H9 (cell line): Measurements from ENCODE around the gene PSMA6. TPM values are rescaled to one million over a fixed set of nuclear protein-coding genes. Genes with fewer than 3 reads are reported as not detected.

ENCODE experiments used
- DNase-seq: peaks from one replicate; pipeline ENCODE4 v3.0.0-alpha.2; 2017
- H2AFZ ChIP-seq: one replicate; pipeline ENCODE4 v1.6.1; 2013; ENCODE audit warnings: mild to moderate bottlenecking, low read length, control low read depth, moderate library complexity
- H2AK5ac ChIP-seq: 2 replicates; pipeline ENCODE4 v1.6.1; 2013; ENCODE audit warnings: low read length, control low read depth, mixed read lengths; ENCODE audit not compliant: insufficient read length
- H2BK120ac ChIP-seq: one replicate; pipeline ENCODE4 v1.6.1; 2013; ENCODE audit warnings: low read depth, mild to moderate bottlenecking, low read length, control low read depth, inconsistent platforms; ENCODE audit not compliant: poor library complexity, severe bottlenecking
- H2BK12ac ChIP-seq: 2 replicates; pipeline ENCODE4 v1.6.1; 2013; ENCODE audit warnings: low read length, control low read depth, mixed read lengths, low read depth; ENCODE audit not compliant: insufficient read length
- H2BK15ac ChIP-seq: 2 replicates; pipeline ENCODE4 v1.6.1; 2013; ENCODE audit warnings: low read depth, low read length, control low read depth
- H2BK20ac ChIP-seq: one replicate; pipeline ENCODE4 v1.6.1; 2013; ENCODE audit warnings: low read depth, mild to moderate bottlenecking, low read length, control low read depth, inconsistent platforms; ENCODE audit not compliant: poor library complexity, severe bottlenecking
- H2BK5ac ChIP-seq: 2 replicates; pipeline ENCODE4 v1.6.1; 2013; ENCODE audit warnings: low read length, control low read depth, mixed read lengths; ENCODE audit not compliant: insufficient read length
- H3K14ac ChIP-seq: 2 replicates; pipeline ENCODE4 v1.6.1; 2013; ENCODE audit warnings: low read length, control low read depth; ENCODE audit not compliant: insufficient read depth
- H3K18ac ChIP-seq: 2 replicates; pipeline ENCODE4 v1.6.1; 2013; ENCODE audit warnings: low read depth, mild to moderate bottlenecking, mixed read lengths, low read length, control low read depth; ENCODE audit not compliant: insufficient read length
- H3K23ac ChIP-seq: 2 replicates; pipeline ENCODE4 v1.6.1; 2013; ENCODE audit warnings: low read length, control low read depth, mixed read lengths, low read depth; ENCODE audit not compliant: insufficient read length
- H3K23me2 ChIP-seq: 2 replicates; pipeline ENCODE4 v1.6.1; 2013; ENCODE audit warnings: low read depth, mild to moderate bottlenecking, mixed read lengths, low read length, control low read depth; ENCODE audit not compliant: insufficient read length, poor library complexity, severe bottlenecking
- H3K27ac ChIP-seq: 2 replicates; pipeline ENCODE4 v1.5.1; 2013; ENCODE audit warnings: low read length, control low read depth, mixed read lengths, low read depth; ENCODE audit not compliant: insufficient read length
- H3K27me3 ChIP-seq: 2 replicates; pipeline ENCODE4 v1.6.1; 2013; ENCODE audit warnings: low read length, control low read depth, inconsistent platforms; ENCODE audit not compliant: insufficient read depth
- H3K4ac ChIP-seq: 2 replicates; pipeline ENCODE4 v1.6.1; 2013; ENCODE audit warnings: low read depth, mild to moderate bottlenecking, control low read depth, inconsistent platforms, low read length, moderate library complexity
- H3K4me1 ChIP-seq: 2 replicates; pipeline ENCODE4 v1.6.1; 2013; ENCODE audit warnings: low read length, control low read depth, inconsistent platforms; ENCODE audit not compliant: insufficient read depth
- H3K4me2 ChIP-seq: 2 replicates; pipeline ENCODE4 v1.6.1; 2013; ENCODE audit warnings: low read length, control low read depth, mixed read lengths; ENCODE audit not compliant: insufficient read length, insufficient read depth
- H3K56ac ChIP-seq: 2 replicates; pipeline ENCODE4 v1.6.1; 2013; ENCODE audit warnings: low read depth, mild to moderate bottlenecking, mixed read lengths, low read length, control low read depth; ENCODE audit not compliant: insufficient read length
- H3K79me1 ChIP-seq: 2 replicates; pipeline ENCODE4 v1.6.1; 2013; ENCODE audit warnings: low read depth, mild to moderate bottlenecking, moderate library complexity, low read length, control low read depth, inconsistent platforms; ENCODE audit not compliant: insufficient read depth, poor library complexity, severe bottlenecking
- H3K79me2 ChIP-seq: 2 replicates; pipeline ENCODE4 v1.6.1; 2013; ENCODE audit warnings: low read length, control low read depth, inconsistent platforms; ENCODE audit not compliant: insufficient read depth
- H3K9ac ChIP-seq: 2 replicates; pipeline ENCODE4 v1.6.1; 2013; ENCODE audit warnings: low read length, control low read depth, mixed read lengths; ENCODE audit not compliant: insufficient read length; ENCODE audit errors: extremely low read depth
- H3K9me3 ChIP-seq: one replicate; pipeline ENCODE4 v1.6.1; 2013; ENCODE audit warnings: low read depth, low read length, inconsistent platforms; ENCODE audit not compliant: control insufficient read depth
- H3T11ph ChIP-seq: one replicate; pipeline ENCODE4 v1.6.1; 2013; ENCODE audit warnings: mild to moderate bottlenecking, low read length, control low read depth, inconsistent platforms
- H4K20me1 ChIP-seq: one replicate; pipeline ENCODE4 v1.6.1; 2013; ENCODE audit not compliant: control insufficient read depth, insufficient read length, insufficient read depth
- H4K5ac ChIP-seq: 2 replicates; pipeline ENCODE4 v1.6.1; 2013; ENCODE audit warnings: low read depth, mild to moderate bottlenecking, mixed read lengths, low read length, control low read depth; ENCODE audit not compliant: insufficient read length
- H4K8ac ChIP-seq: replicated peaks from 2 replicates; pipeline ENCODE4 v1.6.1; 2013; ENCODE audit warnings: low read length, control low read depth, mixed read lengths, low read depth; ENCODE audit not compliant: insufficient read length
- H4K91ac ChIP-seq: 2 replicates; pipeline ENCODE4 v1.6.1; 2013; ENCODE audit warnings: low read depth, mild to moderate bottlenecking, moderate library complexity, mixed read lengths, low read length, control low read depth; ENCODE audit not compliant: insufficient read length
- H3K27ac Mint-ChIP-seq, 3 experiments: 2 replicates in 2 of 3; 3 replicates in 1 of 3; pipeline ENCODE4 v1.8.0; 2020 to 2021; ENCODE audit warnings: mixed read lengths in 3 of 3, mild to moderate bottlenecking in 1 of 3, moderate library complexity in 1 of 3
- H3K27me3 Mint-ChIP-seq: 2 replicates; pipeline ENCODE4 v1.8.0; 2021; ENCODE audit warnings: low read depth, mild to moderate bottlenecking, moderate library complexity, mixed read lengths
- H3K36me3 Mint-ChIP-seq, 3 experiments: 2 replicates in 2 of 3; 3 replicates in 1 of 3; pipeline ENCODE4 v1.8.0; 2020 to 2021; ENCODE audit warnings: low read depth in 3 of 3, mixed read lengths in 3 of 3; ENCODE audit not compliant: insufficient read depth in 1 of 3
- H3K4me1 Mint-ChIP-seq, 2 experiments: 2 replicates each; pipeline ENCODE4 v1.8.0; 2020; ENCODE audit warnings: mixed read lengths in 2 of 2
- H3K4me3 Mint-ChIP-seq, 2 experiments: 2 replicates in 1 of 2; 3 replicates in 1 of 2; pipeline ENCODE4 v1.8.0; 2020 to 2021; ENCODE audit warnings: mild to moderate bottlenecking in 2 of 2, mixed read lengths in 2 of 2, moderate library complexity in 1 of 2
- H3K9me3 Mint-ChIP-seq, 2 experiments: 2 replicates in 1 of 2; 3 replicates in 1 of 2; pipeline ENCODE4 v1.8.0; 2020; ENCODE audit warnings: mild to moderate bottlenecking in 2 of 2, mixed read lengths in 2 of 2, moderate library complexity in 1 of 2
- WGBS: extraction: QIAGEN DNeasy Blood & Tissue Kit; methylation state at CpG from one replicate; pipeline ENCODE4 v1.1.7; 2013; ENCODE audit warnings: missing lambda C conversion rate, low lambda C conversion rate, mixed read lengths; ENCODE audit not compliant: insufficient read length; ENCODE audit errors: extremely low coverage; 5-methylcytosine and 5-hydroxymethylcytosine counted together
- total RNA-seq: library from RNA; stranded (reverse); gene quantifications from 2 replicates; pipeline ENCODE4 v1.2.1, GENCODE V29; 2021
- TF ChIP-seq, protein P1 (sequence below): fragments of 200-600 bp; sonication (generic); conservative IDR thresholded peaks from 3 replicates; pipeline ENCODE4 v1.8.0; 2021; ENCODE audit warnings: antibody characterized with exemption, mild to moderate bottlenecking

Gene PSMA6
- total RNA-seq, 1 experiment from 2014 or later: 255 TPM

GRCh38 chr14:35342489-35343010 lies 50.4 kb downstream of the PSMA6 start:
- no peaks in the 10 kb centered on the region for H3K4me1 ChIP-seq
- H3K79me1 ChIP-seq: no peaks in the 10 kb centered on the region
- Mint-ChIP-seq H3K4me3 (no peak overlapping the region), H3K27me3 (peaks cover 3% of the 10 kb centered on the region; the same call in 1 of the 2 replicates), H3K4me1 (peaks cover 19 to 27% of the 10 kb centered on the region in 2 experiments), H3K9me3 (no peaks in the 10 kb centered on the region), H3K36me3 (no peaks in the 10 kb centered on the region; a peak in 1 of 7 replicates), H3K27ac (peak overlapping the region in 1 of 3 experiments; percentile 84; a peak in 1 of 7 replicates)
- no peak overlapping the region for H2BK5ac ChIP-seq
- H3K27me3 ChIP-seq: no peaks in the 10 kb centered on the region
- H2BK15ac ChIP-seq: no peak overlapping the region
- H3K23ac ChIP-seq: no peak overlapping the region
- no peak overlapping the region for H4K8ac ChIP-seq
- DNase-seq: no peak
- no peak overlapping the region for H3K56ac ChIP-seq
- H4K5ac ChIP-seq: no peak overlapping the region
- TF ChIP-seq, protein P1, sequence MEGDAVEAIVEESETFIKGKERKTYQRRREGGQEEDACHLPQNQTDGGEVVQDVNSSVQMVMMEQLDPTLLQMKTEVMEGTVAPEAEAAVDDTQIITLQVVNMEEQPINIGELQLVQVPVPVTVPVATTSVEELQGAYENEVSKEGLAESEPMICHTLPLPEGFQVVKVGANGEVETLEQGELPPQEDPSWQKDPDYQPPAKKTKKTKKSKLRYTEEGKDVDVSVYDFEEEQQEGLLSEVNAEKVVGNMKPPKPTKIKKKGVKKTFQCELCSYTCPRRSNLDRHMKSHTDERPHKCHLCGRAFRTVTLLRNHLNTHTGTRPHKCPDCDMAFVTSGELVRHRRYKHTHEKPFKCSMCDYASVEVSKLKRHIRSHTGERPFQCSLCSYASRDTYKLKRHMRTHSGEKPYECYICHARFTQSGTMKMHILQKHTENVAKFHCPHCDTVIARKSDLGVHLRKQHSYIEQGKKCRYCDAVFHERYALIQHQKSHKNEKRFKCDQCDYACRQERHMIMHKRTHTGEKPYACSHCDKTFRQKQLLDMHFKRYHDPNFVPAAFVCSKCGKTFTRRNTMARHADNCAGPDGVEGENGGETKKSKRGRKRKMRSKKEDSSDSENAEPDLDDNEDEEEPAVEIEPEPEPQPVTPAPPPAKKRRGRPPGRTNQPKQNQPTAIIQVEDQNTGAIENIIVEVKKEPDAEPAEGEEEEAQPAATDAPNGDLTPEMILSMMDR: no peak
- H3K27ac ChIP-seq: no peak overlapping the region
- no peak overlapping the region for H2AK5ac ChIP-seq
- H2BK120ac ChIP-seq: no peak overlapping the region
- no peaks in the 10 kb centered on the region for H3K79me2 ChIP-seq
- no peaks in the 10 kb centered on the region for H3K23me2 ChIP-seq
- H3K14ac ChIP-seq: no peak overlapping the region
- no peak overlapping the region for H2BK12ac ChIP-seq
- no peak overlapping the region for H4K91ac ChIP-seq
- no peak overlapping the region for H3T11ph ChIP-seq
- H4K20me1 ChIP-seq: no peaks in the 10 kb centered on the region
- WGBS: no CpG with 5 or more reads among the region's 8 CpGs
- H3K18ac ChIP-seq: no peak overlapping the region
- H3K4ac ChIP-seq: no peak overlapping the region
- H3K9me3 ChIP-seq: no peaks in the 10 kb centered on the region
- H2AFZ ChIP-seq: no peak overlapping the region
- no peak overlapping the region for H2BK20ac ChIP-seq
- no peak overlapping the region for H3K4me2 ChIP-seq
- no peak overlapping the region for H3K9ac ChIP-seq
